Activated CD4-positive, alpha-beta T cell treated with anti-CD3 and anti-CD28 coated beads, Interleukin-2, amount 10 ng/mL, durations not matched to agents 7 days and 5 days (primary cell): ENCODE measurements around the gene OR10H3. TPM values are rescaled to one million over a fixed set of nuclear protein-coding genes. Genes with fewer than 3 reads are reported as not detected.

Experiments
- CTCF ChIA-PET: fragments of 350-600 bp; sonication (Branson Sonifier 250); formaldehyde crosslinking; loops from one replicate; lab custom pipeline; 2021; ENCODE audit warnings: antibody characterized with exemption; lab: Charles Lee
- POLR2A ChIA-PET: fragments of 350-600 bp; sonication (Branson Sonifier 250); formaldehyde crosslinking; loops from one replicate; lab custom pipeline; 2021; ENCODE audit warnings: antibody characterized with exemption; lab: Charles Lee
- DNase-seq: peaks from one replicate; pipeline ENCODE4 v3.0.0-alpha.2; 2020
- H3K27ac Mint-ChIP-seq: one replicate; pipeline ENCODE4 v1.8.0; 2021; ENCODE audit warnings: mild to moderate bottlenecking, moderate library complexity, mixed read lengths
- H3K27me3 Mint-ChIP-seq: one replicate; pipeline ENCODE4 v1.8.0; 2021; ENCODE audit warnings: mixed read lengths
- H3K36me3 Mint-ChIP-seq: one replicate; pipeline ENCODE4 v1.8.0; 2021; ENCODE audit warnings: low read depth, mixed read lengths
- H3K4me1 Mint-ChIP-seq: one replicate; pipeline ENCODE4 v1.8.0; 2021; ENCODE audit warnings: mixed read lengths
- H3K4me3 Mint-ChIP-seq: one replicate; pipeline ENCODE4 v1.8.0; 2021; ENCODE audit warnings: mild to moderate bottlenecking, moderate library complexity, mixed read lengths
- H3K9me3 Mint-ChIP-seq: one replicate; pipeline ENCODE4 v1.8.0; 2021; ENCODE audit warnings: mixed read lengths
- total RNA-seq, 2 experiments: library from RNA; stranded (reverse); gene quantifications; one replicate each; pipeline ENCODE4 v1.2.3, GENCODE V29; 2021

OR10H3 gene
- not detected for total RNA-seq

GRCh38 chr19:15737722-15738121 lies at the start of gene OR10H3:
Gene OR10H3, plus strand, starts transcription at chr19:15737985. Its CDS starts 3,408 bp downstream, at chr19:15741393.
- H3K36me3 Mint-ChIP-seq, result no peaks in the 10 kb centered on the region
- no peak within 1 kb of the TSS for H3K27ac Mint-ChIP-seq
- H3K4me1 Mint-ChIP-seq, result no peaks in the 10 kb centered on the region
- DNase-seq, result no peak
- peaks cover 13% of the 10 kb centered on the region for H3K9me3 Mint-ChIP-seq
- peaks cover 12% of the 10 kb centered on the region for H3K27me3 Mint-ChIP-seq
- CTCF ChIA-PET, result no interaction called here
- H3K4me3 Mint-ChIP-seq, result no peak within 1 kb of the TSS
- POLR2A ChIA-PET, result no interaction called here

GRCh38 chr19:15696654-15697194 lies 41.1 kb upstream of the OR10H3 start:
- H3K27me3 Mint-ChIP-seq, result peaks cover 12% of the 10 kb centered on the region
- H3K36me3 Mint-ChIP-seq, result no peaks in the 10 kb centered on the region

GRCh38 chr19:15701757-15702533 lies 35.8 kb upstream of the OR10H3 start:
- ChIA-PET CTCF (interaction anchor here (0.5 to 0.7 kb wide), 2 partner anchors 18 to 753 kb away, joined by 3 to 4 read pairs; no protein-coding TSS in a partner anchor), POLR2A (no interaction called here)
- Mint-ChIP-seq H3K4me1 (no peaks in the 10 kb centered on the region), H3K9me3 (no peaks in the 10 kb centered on the region), H3K27me3 (peaks cover 16% of the 10 kb centered on the region), H3K4me3 (no peak overlapping the region), H3K36me3 (no peaks in the 10 kb centered on the region), H3K27ac (no peak overlapping the region)
- DNase-seq, result no peak

More at GRCh38 chr19:15696654-15697194, 41.1 kb upstream of the OR10H3 start:
- no peak for DNase-seq
- no peak overlapping the region for H3K4me3 Mint-ChIP-seq
- no peaks in the 10 kb centered on the region for H3K4me1 Mint-ChIP-seq
- CTCF ChIA-PET, result no interaction called here
- H3K9me3 Mint-ChIP-seq, result no peaks in the 10 kb centered on the region
- POLR2A ChIA-PET, result no interaction called here
- no peak overlapping the region for H3K27ac Mint-ChIP-seq

- no peaks in the 10 kb centered on the region for H3K4me1 Mint-ChIP-seq
- ChIA-PET POLR2A (no interaction called here), CTCF (interaction anchor here (0.5 to 0.7 kb wide), 2 partner anchors 17 to 753 kb away, joined by 3 to 4 read pairs; no protein-coding TSS in a partner anchor)
- H3K4me3 Mint-ChIP-seq, result no peak overlapping the region
- peak; percentile 29 for DNase-seq
- H3K27me3 Mint-ChIP-seq, result peaks cover 16% of the 10 kb centered on the region
- no peak overlapping the region for H3K27ac Mint-ChIP-seq
- no peaks in the 10 kb centered on the region for H3K36me3 Mint-ChIP-seq
- H3K9me3 Mint-ChIP-seq, result no peaks in the 10 kb centered on the region
Observed at GRCh38 chr19:15702534-15702930, 35.3 kb upstream of the OR10H3 start.

- H3K4me1 Mint-ChIP-seq, result no peaks in the 10 kb centered on the region
- no peak overlapping the region for H3K4me3 Mint-ChIP-seq
- no peaks in the 10 kb centered on the region for H3K36me3 Mint-ChIP-seq
- peaks cover 17% of the 10 kb centered on the region for H3K27me3 Mint-ChIP-seq
- no peak overlapping the region for H3K27ac Mint-ChIP-seq
- POLR2A ChIA-PET, result no interaction called here
- CTCF ChIA-PET, result no interaction called here
- no peak for DNase-seq
- H3K9me3 Mint-ChIP-seq, result no peaks in the 10 kb centered on the region
Observed at GRCh38 chr19:15714638-15715037, 23.1 kb upstream of the OR10H3 start.

- H3K27me3 Mint-ChIP-seq, result peaks cover 8% of the 10 kb centered on the region
- DNase-seq, result no peak
- CTCF ChIA-PET, result no interaction called here
Observed at GRCh38 chr19:15715642-15716041, 22.1 kb upstream of the OR10H3 start.

GRCh38 chr19:15717809-15718208 lies 20.0 kb upstream of the OR10H3 start:
- no peak for DNase-seq
- ChIA-PET CTCF (no interaction called here), POLR2A (no interaction called here)
- H3K4me3 Mint-ChIP-seq, result no peak overlapping the region
- peaks cover 21% of the 10 kb centered on the region for H3K27me3 Mint-ChIP-seq
- H3K4me1 Mint-ChIP-seq, result no peaks in the 10 kb centered on the region
- peaks cover 2% of the 10 kb centered on the region for H3K9me3 Mint-ChIP-seq
- H3K27ac Mint-ChIP-seq, result no peak overlapping the region
- H3K36me3 Mint-ChIP-seq, result no peaks in the 10 kb centered on the region

More at GRCh38 chr19:15715642-15716041, 22.1 kb upstream of the OR10H3 start:
- Mint-ChIP-seq H3K4me3 (no peak overlapping the region), H3K27ac (no peak overlapping the region), H3K36me3 (no peaks in the 10 kb centered on the region), H3K4me1 (no peaks in the 10 kb centered on the region), H3K9me3 (no peaks in the 10 kb centered on the region)
- POLR2A ChIA-PET, result no interaction called here

GRCh38 chr19:15721268-15721667 lies 16.5 kb upstream of the OR10H3 start:
- no peak overlapping the region for H3K27ac Mint-ChIP-seq
- H3K9me3 Mint-ChIP-seq, result peaks cover 2% of the 10 kb centered on the region
- no peak for DNase-seq
- ChIA-PET POLR2A (no interaction called here), CTCF (no interaction called here)
- no peaks in the 10 kb centered on the region for H3K36me3 Mint-ChIP-seq
- H3K27me3 Mint-ChIP-seq, result peaks cover 37% of the 10 kb centered on the region
- no peaks in the 10 kb centered on the region for H3K4me1 Mint-ChIP-seq
- H3K4me3 Mint-ChIP-seq, result no peak overlapping the region

GRCh38 chr19:15722956-15723355 lies 14.8 kb upstream of the OR10H3 start:
- peaks cover 2% of the 10 kb centered on the region for H3K9me3 Mint-ChIP-seq
- no peak overlapping the region for H3K4me3 Mint-ChIP-seq
- no peak for DNase-seq
- POLR2A ChIA-PET, result no interaction called here
- H3K4me1 Mint-ChIP-seq, result peaks cover 2% of the 10 kb centered on the region
- H3K27ac Mint-ChIP-seq, result no peak overlapping the region
- no peaks in the 10 kb centered on the region for H3K36me3 Mint-ChIP-seq
- H3K27me3 Mint-ChIP-seq, result peaks cover 35% of the 10 kb centered on the region
- CTCF ChIA-PET, result no interaction called here

- CTCF ChIA-PET, result no interaction called here
- POLR2A ChIA-PET, result no interaction called here
- no peaks in the 10 kb centered on the region for H3K36me3 Mint-ChIP-seq
Observed at GRCh38 chr19:15727724-15728123, 10.1 kb upstream of the OR10H3 start, which contains the start of gene OR10H2. Gene OR10H2, plus strand, starts transcription at chr19:15728024. Its CDS starts 20 bp downstream, at chr19:15728044.

GRCh38 chr19:15730538-15730937 lies 7.2 kb upstream of the OR10H3 start:
- ChIA-PET POLR2A (no interaction called here), CTCF (no interaction called here)
- peaks cover 9% of the 10 kb centered on the region for H3K27me3 Mint-ChIP-seq
- H3K36me3 Mint-ChIP-seq, result no peaks in the 10 kb centered on the region
- H3K27ac Mint-ChIP-seq, result no peak overlapping the region
- H3K4me1 Mint-ChIP-seq, result peaks cover 2% of the 10 kb centered on the region
- H3K4me3 Mint-ChIP-seq, result no peak overlapping the region
- no peaks in the 10 kb centered on the region for H3K9me3 Mint-ChIP-seq
- DNase-seq, result no peak

More at GRCh38 chr19:15727724-15728123, 10.1 kb upstream of the OR10H3 start, which contains the start of gene OR10H2:
- Mint-ChIP-seq H3K27me3 (peaks cover 17% of the 10 kb centered on the region), H3K27ac (no peak within 1 kb of the TSS), H3K4me1 (peaks cover 2% of the 10 kb centered on the region), H3K9me3 (no peaks in the 10 kb centered on the region), H3K4me3 (no peak within 1 kb of the TSS)
- no peak for DNase-seq

- POLR2A ChIA-PET, result no interaction called here
- Mint-ChIP-seq H3K36me3 (no peaks in the 10 kb centered on the region), H3K27ac (no peak overlapping the region), H3K4me3 (no peak overlapping the region), H3K27me3 (peaks cover 5% of the 10 kb centered on the region), H3K4me1 (no peaks in the 10 kb centered on the region), H3K9me3 (no peaks in the 10 kb centered on the region)
- no peak for DNase-seq
- CTCF ChIA-PET, result no interaction called here
Observed at GRCh38 chr19:15732388-15732787, 5.4 kb upstream of the OR10H3 start.

GRCh38 chr19:15733895-15734294 lies 3.9 kb upstream of the OR10H3 start:
- Mint-ChIP-seq H3K36me3 (no peaks in the 10 kb centered on the region), H3K4me1 (no peaks in the 10 kb centered on the region), H3K9me3 (no peaks in the 10 kb centered on the region), H3K4me3 (no peak overlapping the region), H3K27me3 (peaks cover 8% of the 10 kb centered on the region), H3K27ac (no peak overlapping the region)
- CTCF ChIA-PET, result no interaction called here
- POLR2A ChIA-PET, result no interaction called here
- no peak for DNase-seq
